ENCODE measurements around the gene PRKD1.

Gene PRKD1

GRCh38 chr14:29724991-29725390, 202.7 kb downstream of the PRKD1 start:
- no peak for TF ChIP-seq CTCF (IDR thresholded peaks at IDR 0.05; ENCODE audit: low read length, missing control alignments)
- DNase-seq (ENCODE audit: low read depth), result peak; percentile 41
- H3K4me3 ChIP-seq (replicated peaks; ENCODE audit: low read depth, low read length), result no peak overlapping the region

GRCh38 chr14:29722831-29723230, 204.8 kb downstream of the PRKD1 start:
- no peak for DNase-seq (ENCODE audit: low read depth)
- H3K4me3 ChIP-seq (replicated peaks; ENCODE audit: low read depth, low read length), result no peak overlapping the region
- no peak for TF ChIP-seq CTCF (IDR thresholded peaks at IDR 0.05; ENCODE audit: low read length, missing control alignments)

GRCh38 chr14:29721586-29721985, 206.1 kb downstream of the PRKD1 start:
- TF ChIP-seq CTCF (IDR thresholded peaks at IDR 0.05; ENCODE audit: low read length, missing control alignments), result no peak
- no peak overlapping the region for H3K4me3 ChIP-seq (replicated peaks; ENCODE audit: low read depth, low read length)
- peak; percentile 18 for DNase-seq (ENCODE audit: low read depth)

- TF ChIP-seq CTCF (IDR thresholded peaks at IDR 0.05; ENCODE audit: low read length, missing control alignments), result no peak
- no peak for DNase-seq (ENCODE audit: low read depth)
Observed at GRCh38 chr14:29717901-29718300, 209.7 kb downstream of the PRKD1 start.

GRCh38 chr14:29716150-29716549, 211.5 kb downstream of the PRKD1 start:
- no peak for TF ChIP-seq CTCF (IDR thresholded peaks at IDR 0.05; ENCODE audit: low read length, missing control alignments)
- H3K4me3 ChIP-seq (replicated peaks; ENCODE audit: low read depth, low read length), result no peak overlapping the region
- peak; percentile 8 for DNase-seq (ENCODE audit: low read depth)

More at GRCh38 chr14:29717901-29718300, 209.7 kb downstream of the PRKD1 start:
- H3K4me3 ChIP-seq (replicated peaks; ENCODE audit: low read depth, low read length), result no peak overlapping the region

GRCh38 chr14:29712601-29713000, 215.0 kb downstream of the PRKD1 start:
- no peak for DNase-seq (ENCODE audit: low read depth)
- TF ChIP-seq CTCF (IDR thresholded peaks at IDR 0.05; ENCODE audit: low read length, missing control alignments), result no peak

GRCh38 chr14:29710015-29710414, 217.6 kb downstream of the PRKD1 start:
- peak; percentile 31 for DNase-seq (ENCODE audit: low read depth)
- H3K4me3 ChIP-seq (replicated peaks; ENCODE audit: low read depth, low read length), result no peak overlapping the region
- TF ChIP-seq CTCF (IDR thresholded peaks at IDR 0.05; ENCODE audit: low read length, missing control alignments), result peak; percentile 45

More at GRCh38 chr14:29712601-29713000, 215.0 kb downstream of the PRKD1 start:
- H3K4me3 ChIP-seq (replicated peaks; ENCODE audit: low read depth, low read length), result no peak overlapping the region

Data from fibroblast of pulmonary artery (primary cell).